B cell (primary cell): Measurements from ENCODE around the gene FGFRL1.

ENCODE experiments used
- CTCF ChIP-seq: fragments of 200-600 bp; IDR thresholded peaks from one replicate; pipeline ENCODE4 v1.8.0; 2022; ENCODE audit warnings: antibody characterized with exemption, mild to moderate bottlenecking
- EZH2 ChIP-seq: IDR thresholded peaks from 2 replicates; pipeline ENCODE4 v1.6.1; 2012; ENCODE audit warnings: borderline replicate concordance, low read depth, mild to moderate bottlenecking, moderate library complexity, low read length; ENCODE audit not compliant: insufficient read depth, poor library complexity, severe bottlenecking

GRCh38 chr4:982291-982690 is 29.1 kb upstream of the FGFRL1 start:
- TF ChIP-seq EZH2 (no peak), CTCF (no peak)
